Measurements from ENCODE around the gene SPDYE2.
"Not testable (repeated sequence)": the region's sequence is repeated elsewhere in the genome, so short reads cannot be mapped to it uniquely, and the experiment has no call there.

SPDYE2 gene

GRCh38 chr7:102540604-102541003 is 10.4 kb upstream of the SPDYE2 start:
- DNase-seq = not testable (repeated sequence)

GRCh38 chr7:102542083-102542482 is 8.9 kb upstream of the SPDYE2 start:
- not testable (repeated sequence) for DNase-seq

- DNase-seq = not testable (repeated sequence)
These were observed 8.3 kb upstream of the SPDYE2 start for GRCh38 chr7:102542771-102543170.

GRCh38 chr7:102543596-102543995 is 7.4 kb upstream of the SPDYE2 start, which contains the start of gene UPK3BL2:
Gene UPK3BL2, minus strand, starts transcription at chr7:102543696. Its CDS starts 60 bp downstream, at chr7:102543636.
- not testable (repeated sequence) for DNase-seq

GRCh38 chr7:102544372-102544771 is 6.7 kb upstream of the SPDYE2 start:
- DNase-seq = not testable (repeated sequence)

- not testable (repeated sequence) for DNase-seq
These were observed 5.7 kb upstream of the SPDYE2 start for GRCh38 chr7:102545288-102545687.

- DNase-seq = not testable (repeated sequence)
These were observed 4.7 kb upstream of the SPDYE2 start for GRCh38 chr7:102546353-102546752.

- not testable (repeated sequence) for DNase-seq
These were observed 17.6 kb downstream of the SPDYE2 start for GRCh38 chr7:102568620-102569019.

- DNase-seq = not testable (repeated sequence)
These were observed 21.5 kb downstream of the SPDYE2 start, which contains the start of gene POLR2J3 for GRCh38 chr7:102572261-102573239. Gene POLR2J3, minus strand, starts transcription at chr7:102572583. Its CDS starts 62 bp downstream, at chr7:102572521.

GRCh38 chr7:102574607-102575006 is 23.6 kb downstream of the SPDYE2 start:
- DNase-seq = not testable (repeated sequence)

GRCh38 chr7:102576363-102576762 is 25.3 kb downstream of the SPDYE2 start:
- DNase-seq = not testable (repeated sequence)

- not testable (repeated sequence) for DNase-seq
These were observed 26.6 kb downstream of the SPDYE2 start for GRCh38 chr7:102577315-102578240.

- DNase-seq = not testable (repeated sequence)
These were observed 27.5 kb downstream of the SPDYE2 start for GRCh38 chr7:102578486-102578885.

- DNase-seq = not testable (repeated sequence)
These were observed 30.7 kb downstream of the SPDYE2 start for GRCh38 chr7:102581722-102582121.

GRCh38 chr7:102583495-102583894 is 32.5 kb downstream of the SPDYE2 start:
- DNase-seq = not testable (repeated sequence)

GRCh38 chr7:102589857-102590256 is 38.8 kb downstream of the SPDYE2 start:
- DNase-seq = not testable (repeated sequence)

- DNase-seq = not testable (repeated sequence)
These were observed 41.5 kb downstream of the SPDYE2 start for GRCh38 chr7:102592477-102593019.

- not testable (repeated sequence) for DNase-seq
These were observed 42.8 kb downstream of the SPDYE2 start for GRCh38 chr7:102593637-102594334.

- DNase-seq = not testable (repeated sequence)
These were observed 45.0 kb downstream of the SPDYE2 start for GRCh38 chr7:102596036-102596435.

GRCh38 chr7:102599699-102600098 is 48.7 kb downstream of the SPDYE2 start:
- DNase-seq = not testable (repeated sequence)

GRCh38 chr7:102602317-102602716 is 51.3 kb downstream of the SPDYE2 start:
- not testable (repeated sequence) for DNase-seq

All from bone marrow (tissue), 2 donors.